NCI-H1048 (cell line): ENCODE results near the gene IDUA.

Source experiments
- DNase-seq: peaks from one replicate; lab custom pipeline; 2025; lab: John Stamatoyannopoulos, UW

Gene IDUA

GRCh38 chr4:956531-957230, 30.2 kb upstream of the IDUA start:
- DNase-seq, result no peak

- DNase-seq, result no peak
Measured at GRCh38 chr4:957231-957580, 29.6 kb upstream of the IDUA start.

GRCh38 chr4:957581-958313, 29.1 kb upstream of the IDUA start:
- no peak for DNase-seq

- DNase-seq, result no peak
Measured at GRCh38 chr4:958314-958665, 28.6 kb upstream of the IDUA start.

GRCh38 chr4:958696-959337, 28.0 kb upstream of the IDUA start:
- DNase-seq, result no peak

GRCh38 chr4:959338-960139, 27.3 kb upstream of the IDUA start:
- DNase-seq, result no peak

GRCh38 chr4:960140-960635, 26.7 kb upstream of the IDUA start:
- DNase-seq, result no peak

- DNase-seq, result no peak
Measured at GRCh38 chr4:960636-961350, 26.1 kb upstream of the IDUA start.

- no peak for DNase-seq
Measured at GRCh38 chr4:961351-962230, 25.3 kb upstream of the IDUA start.

- no peak for DNase-seq
Measured at GRCh38 chr4:962231-963208, 24.3 kb upstream of the IDUA start.

GRCh38 chr4:963276-964225, 23.3 kb upstream of the IDUA start:
- no peak for DNase-seq

GRCh38 chr4:964346-965025, 22.4 kb upstream of the IDUA start:
- no peak for DNase-seq

- no peak for DNase-seq
Measured at GRCh38 chr4:965048-965765, 21.6 kb upstream of the IDUA start.

- DNase-seq, result no peak
Measured at GRCh38 chr4:965766-966134, 21.1 kb upstream of the IDUA start.

GRCh38 chr4:966266-967112, 20.4 kb upstream of the IDUA start:
- DNase-seq, result no peak
